Measurements from ENCODE around the gene TGFA.

Gene TGFA

GRCh38 chr2:70552501-70553333 is 909 bp downstream of the TGFA start:
- no peak for DNase-seq

GRCh38 chr2:70551167-70551566 is 2.5 kb downstream of the TGFA start:
- no peak for DNase-seq

- DNase-seq: no peak
Observed at GRCh38 chr2:70549962-70550361, 3.7 kb downstream of the TGFA start.

- DNase-seq: no peak
Observed at GRCh38 chr2:70549064-70549710, 4.4 kb downstream of the TGFA start.

- no peak for DNase-seq
Observed at GRCh38 chr2:70548233-70548632, 5.4 kb downstream of the TGFA start.

- DNase-seq: no peak
Observed at GRCh38 chr2:70546885-70547284, 6.7 kb downstream of the TGFA start.

- no peak for DNase-seq
Observed at GRCh38 chr2:70546376-70546775, 7.2 kb downstream of the TGFA start.

GRCh38 chr2:70541481-70542020 is 12.1 kb downstream of the TGFA start:
- DNase-seq: no peak

- no peak for DNase-seq
Observed at GRCh38 chr2:70537840-70538239, 15.8 kb downstream of the TGFA start.

GRCh38 chr2:70536517-70537055 is 17.0 kb downstream of the TGFA start:
- DNase-seq: no peak

GRCh38 chr2:70535573-70535972 is 18.1 kb downstream of the TGFA start:
- no peak for DNase-seq

GRCh38 chr2:70534183-70534836 is 19.3 kb downstream of the TGFA start:
- DNase-seq: no peak

- no peak for DNase-seq
Observed at GRCh38 chr2:70532244-70532935, 21.2 kb downstream of the TGFA start.

GRCh38 chr2:70531419-70532086 is 22.1 kb downstream of the TGFA start:
- DNase-seq: no peak

GRCh38 chr2:70529610-70530009 is 24.0 kb downstream of the TGFA start:
- DNase-seq: no peak

- no peak for DNase-seq
Observed at GRCh38 chr2:70528929-70529328, 24.7 kb downstream of the TGFA start.

- no peak for DNase-seq
Observed at GRCh38 chr2:70528276-70528675, 25.4 kb downstream of the TGFA start.

- DNase-seq: no peak
Observed at GRCh38 chr2:70527447-70528080, 26.1 kb downstream of the TGFA start.

- no peak for DNase-seq
Observed at GRCh38 chr2:70526126-70526525, 27.5 kb downstream of the TGFA start.

GRCh38 chr2:70525032-70525431 is 28.6 kb downstream of the TGFA start:
- no peak for DNase-seq
